H9 (cell line): ENCODE measurements around the gene SLC7A1. TPM values are rescaled to one million over a fixed set of nuclear protein-coding genes. Genes with fewer than 3 reads are reported as not detected.

Experiments
- DNase-seq: peaks from one replicate; pipeline ENCODE4 v3.0.0-alpha.2; 2017
- H2AFZ ChIP-seq: one replicate; pipeline ENCODE4 v1.6.1; 2013; ENCODE audit warnings: mild to moderate bottlenecking, low read length, control low read depth, moderate library complexity
- H2AK5ac ChIP-seq: 2 replicates; pipeline ENCODE4 v1.6.1; 2013; ENCODE audit warnings: low read length, control low read depth, mixed read lengths; ENCODE audit not compliant: insufficient read length
- H2BK120ac ChIP-seq: one replicate; pipeline ENCODE4 v1.6.1; 2013; ENCODE audit warnings: low read depth, mild to moderate bottlenecking, low read length, control low read depth, inconsistent platforms; ENCODE audit not compliant: poor library complexity, severe bottlenecking
- H2BK12ac ChIP-seq: 2 replicates; pipeline ENCODE4 v1.6.1; 2013; ENCODE audit warnings: low read length, control low read depth, mixed read lengths, low read depth; ENCODE audit not compliant: insufficient read length
- H2BK15ac ChIP-seq: 2 replicates; pipeline ENCODE4 v1.6.1; 2013; ENCODE audit warnings: low read depth, low read length, control low read depth
- H2BK20ac ChIP-seq: one replicate; pipeline ENCODE4 v1.6.1; 2013; ENCODE audit warnings: low read depth, mild to moderate bottlenecking, low read length, control low read depth, inconsistent platforms; ENCODE audit not compliant: poor library complexity, severe bottlenecking
- H2BK5ac ChIP-seq: 2 replicates; pipeline ENCODE4 v1.6.1; 2013; ENCODE audit warnings: low read length, control low read depth, mixed read lengths; ENCODE audit not compliant: insufficient read length
- H3K14ac ChIP-seq: 2 replicates; pipeline ENCODE4 v1.6.1; 2013; ENCODE audit warnings: low read length, control low read depth; ENCODE audit not compliant: insufficient read depth
- H3K18ac ChIP-seq: 2 replicates; pipeline ENCODE4 v1.6.1; 2013; ENCODE audit warnings: low read depth, mild to moderate bottlenecking, mixed read lengths, low read length, control low read depth; ENCODE audit not compliant: insufficient read length
- H3K23ac ChIP-seq: 2 replicates; pipeline ENCODE4 v1.6.1; 2013; ENCODE audit warnings: low read length, control low read depth, mixed read lengths, low read depth; ENCODE audit not compliant: insufficient read length
- H3K23me2 ChIP-seq: 2 replicates; pipeline ENCODE4 v1.6.1; 2013; ENCODE audit warnings: low read depth, mild to moderate bottlenecking, mixed read lengths, low read length, control low read depth; ENCODE audit not compliant: insufficient read length, poor library complexity, severe bottlenecking
- H3K27ac ChIP-seq: 2 replicates; pipeline ENCODE4 v1.5.1; 2013; ENCODE audit warnings: low read length, control low read depth, mixed read lengths, low read depth; ENCODE audit not compliant: insufficient read length
- H3K27me3 ChIP-seq: 2 replicates; pipeline ENCODE4 v1.6.1; 2013; ENCODE audit warnings: low read length, control low read depth, inconsistent platforms; ENCODE audit not compliant: insufficient read depth
- H3K4ac ChIP-seq: 2 replicates; pipeline ENCODE4 v1.6.1; 2013; ENCODE audit warnings: low read depth, mild to moderate bottlenecking, control low read depth, inconsistent platforms, low read length, moderate library complexity
- H3K4me1 ChIP-seq: 2 replicates; pipeline ENCODE4 v1.6.1; 2013; ENCODE audit warnings: low read length, control low read depth, inconsistent platforms; ENCODE audit not compliant: insufficient read depth
- H3K4me2 ChIP-seq: 2 replicates; pipeline ENCODE4 v1.6.1; 2013; ENCODE audit warnings: low read length, control low read depth, mixed read lengths; ENCODE audit not compliant: insufficient read length, insufficient read depth
- H3K56ac ChIP-seq: 2 replicates; pipeline ENCODE4 v1.6.1; 2013; ENCODE audit warnings: low read depth, mild to moderate bottlenecking, mixed read lengths, low read length, control low read depth; ENCODE audit not compliant: insufficient read length
- H3K79me1 ChIP-seq: 2 replicates; pipeline ENCODE4 v1.6.1; 2013; ENCODE audit warnings: low read depth, mild to moderate bottlenecking, moderate library complexity, low read length, control low read depth, inconsistent platforms; ENCODE audit not compliant: insufficient read depth, poor library complexity, severe bottlenecking
- H3K79me2 ChIP-seq: 2 replicates; pipeline ENCODE4 v1.6.1; 2013; ENCODE audit warnings: low read length, control low read depth, inconsistent platforms; ENCODE audit not compliant: insufficient read depth
- H3K9ac ChIP-seq: 2 replicates; pipeline ENCODE4 v1.6.1; 2013; ENCODE audit warnings: low read length, control low read depth, mixed read lengths; ENCODE audit not compliant: insufficient read length; ENCODE audit errors: extremely low read depth
- H3K9me3 ChIP-seq: one replicate; pipeline ENCODE4 v1.6.1; 2013; ENCODE audit warnings: low read depth, low read length, inconsistent platforms; ENCODE audit not compliant: control insufficient read depth
- H3T11ph ChIP-seq: one replicate; pipeline ENCODE4 v1.6.1; 2013; ENCODE audit warnings: mild to moderate bottlenecking, low read length, control low read depth, inconsistent platforms
- H4K20me1 ChIP-seq: one replicate; pipeline ENCODE4 v1.6.1; 2013; ENCODE audit not compliant: control insufficient read depth, insufficient read length, insufficient read depth
- H4K5ac ChIP-seq: 2 replicates; pipeline ENCODE4 v1.6.1; 2013; ENCODE audit warnings: low read depth, mild to moderate bottlenecking, mixed read lengths, low read length, control low read depth; ENCODE audit not compliant: insufficient read length
- H4K8ac ChIP-seq: replicated peaks from 2 replicates; pipeline ENCODE4 v1.6.1; 2013; ENCODE audit warnings: low read length, control low read depth, mixed read lengths, low read depth; ENCODE audit not compliant: insufficient read length
- H4K91ac ChIP-seq: 2 replicates; pipeline ENCODE4 v1.6.1; 2013; ENCODE audit warnings: low read depth, mild to moderate bottlenecking, moderate library complexity, mixed read lengths, low read length, control low read depth; ENCODE audit not compliant: insufficient read length
- H3K27ac Mint-ChIP-seq, 3 experiments: 2 replicates in 2 of 3; 3 replicates in 1 of 3; pipeline ENCODE4 v1.8.0; 2020 to 2021; ENCODE audit warnings: mixed read lengths in 3 of 3, mild to moderate bottlenecking in 1 of 3, moderate library complexity in 1 of 3
- H3K27me3 Mint-ChIP-seq: 2 replicates; pipeline ENCODE4 v1.8.0; 2021; ENCODE audit warnings: low read depth, mild to moderate bottlenecking, moderate library complexity, mixed read lengths
- H3K36me3 Mint-ChIP-seq, 3 experiments: 2 replicates in 2 of 3; 3 replicates in 1 of 3; pipeline ENCODE4 v1.8.0; 2020 to 2021; ENCODE audit warnings: low read depth in 3 of 3, mixed read lengths in 3 of 3; ENCODE audit not compliant: insufficient read depth in 1 of 3
- H3K4me1 Mint-ChIP-seq, 2 experiments: 2 replicates each; pipeline ENCODE4 v1.8.0; 2020; ENCODE audit warnings: mixed read lengths in 2 of 2
- H3K4me3 Mint-ChIP-seq, 2 experiments: 2 replicates in 1 of 2; 3 replicates in 1 of 2; pipeline ENCODE4 v1.8.0; 2020 to 2021; ENCODE audit warnings: mild to moderate bottlenecking in 2 of 2, mixed read lengths in 2 of 2, moderate library complexity in 1 of 2
- H3K9me3 Mint-ChIP-seq, 2 experiments: 2 replicates in 1 of 2; 3 replicates in 1 of 2; pipeline ENCODE4 v1.8.0; 2020; ENCODE audit warnings: mild to moderate bottlenecking in 2 of 2, mixed read lengths in 2 of 2, moderate library complexity in 1 of 2
- WGBS: extraction: QIAGEN DNeasy Blood & Tissue Kit; methylation state at CpG from one replicate; pipeline ENCODE4 v1.1.7; 2013; ENCODE audit warnings: missing lambda C conversion rate, low lambda C conversion rate, mixed read lengths; ENCODE audit not compliant: insufficient read length; ENCODE audit errors: extremely low coverage; 5-methylcytosine and 5-hydroxymethylcytosine counted together
- total RNA-seq: library from RNA; stranded (reverse); gene quantifications from 2 replicates; pipeline ENCODE4 v1.2.1, GENCODE V29; 2021
- TF ChIP-seq, protein P1 (sequence below): fragments of 200-600 bp; sonication (generic); conservative IDR thresholded peaks from 3 replicates; pipeline ENCODE4 v1.8.0; 2021; ENCODE audit warnings: antibody characterized with exemption, mild to moderate bottlenecking

The SLC7A1 gene
- total RNA-seq, 1 experiment from 2014 or later: 109 TPM

DNA sequence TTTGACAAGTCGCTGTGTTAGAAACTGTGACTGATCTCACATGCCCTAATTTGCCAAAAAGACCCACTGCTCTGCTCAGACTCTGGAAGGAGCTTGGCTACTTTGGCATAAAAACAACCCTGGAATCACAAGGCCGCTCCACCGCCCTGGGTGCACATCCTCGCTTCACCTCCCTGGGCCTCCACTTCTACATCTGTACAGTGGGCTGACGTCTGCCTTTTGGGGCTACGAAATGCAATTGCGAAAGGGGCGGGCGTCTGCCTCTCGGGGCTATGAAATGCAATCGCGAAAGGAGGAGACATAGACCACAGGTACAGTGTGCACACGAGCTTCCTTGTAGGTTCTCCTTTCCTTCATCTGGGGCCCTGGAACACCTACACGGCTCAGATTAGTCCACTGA lies 74.2 kb downstream of the SLC7A1 start:
- no peak overlapping the region for H3K14ac ChIP-seq
- H3K4me2 ChIP-seq: no peak overlapping the region
- peaks cover 57 to 86% (median 74%) of the 10 kb centered on the region in 3 experiments; a peak in 6 of 7 replicates for H3K36me3 Mint-ChIP-seq
- no peak overlapping the region for H3K9ac ChIP-seq
- no peak overlapping the region for H3T11ph ChIP-seq
- peaks cover 4% of the 10 kb centered on the region for H3K79me1 ChIP-seq
- no peaks in the 10 kb centered on the region for H3K4me1 ChIP-seq
- no peak overlapping the region for H3K4me3 Mint-ChIP-seq
- no peak overlapping the region for H2BK20ac ChIP-seq
- no peaks in the 10 kb centered on the region for H3K27me3 Mint-ChIP-seq
- no peak overlapping the region for H4K5ac ChIP-seq
- no peak overlapping the region for H2AK5ac ChIP-seq
- no peak overlapping the region for H3K4ac ChIP-seq
- no peak overlapping the region for H4K91ac ChIP-seq
- DNase-seq: no peak
- H3K23ac ChIP-seq: no peak overlapping the region
- no peaks in the 10 kb centered on the region for H3K23me2 ChIP-seq
- no peak overlapping the region for H3K56ac ChIP-seq
- H4K8ac ChIP-seq: no peak overlapping the region
- no peak overlapping the region; a peak in 1 of 7 replicates for H3K27ac Mint-ChIP-seq
- H3K4me1 Mint-ChIP-seq: peaks cover 0 to 6% of the 10 kb centered on the region in 2 experiments; a peak in 2 of 4 replicates
- peaks cover 3% of the 10 kb centered on the region for H4K20me1 ChIP-seq
- H3K79me2 ChIP-seq: no peaks in the 10 kb centered on the region
- no peaks in the 10 kb centered on the region for H3K9me3 ChIP-seq
- TF ChIP-seq, protein P1, sequence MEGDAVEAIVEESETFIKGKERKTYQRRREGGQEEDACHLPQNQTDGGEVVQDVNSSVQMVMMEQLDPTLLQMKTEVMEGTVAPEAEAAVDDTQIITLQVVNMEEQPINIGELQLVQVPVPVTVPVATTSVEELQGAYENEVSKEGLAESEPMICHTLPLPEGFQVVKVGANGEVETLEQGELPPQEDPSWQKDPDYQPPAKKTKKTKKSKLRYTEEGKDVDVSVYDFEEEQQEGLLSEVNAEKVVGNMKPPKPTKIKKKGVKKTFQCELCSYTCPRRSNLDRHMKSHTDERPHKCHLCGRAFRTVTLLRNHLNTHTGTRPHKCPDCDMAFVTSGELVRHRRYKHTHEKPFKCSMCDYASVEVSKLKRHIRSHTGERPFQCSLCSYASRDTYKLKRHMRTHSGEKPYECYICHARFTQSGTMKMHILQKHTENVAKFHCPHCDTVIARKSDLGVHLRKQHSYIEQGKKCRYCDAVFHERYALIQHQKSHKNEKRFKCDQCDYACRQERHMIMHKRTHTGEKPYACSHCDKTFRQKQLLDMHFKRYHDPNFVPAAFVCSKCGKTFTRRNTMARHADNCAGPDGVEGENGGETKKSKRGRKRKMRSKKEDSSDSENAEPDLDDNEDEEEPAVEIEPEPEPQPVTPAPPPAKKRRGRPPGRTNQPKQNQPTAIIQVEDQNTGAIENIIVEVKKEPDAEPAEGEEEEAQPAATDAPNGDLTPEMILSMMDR: no peak
- no peak overlapping the region for H2BK15ac ChIP-seq
- H2BK12ac ChIP-seq: no peak overlapping the region
- no peak overlapping the region for H3K27ac ChIP-seq
- no peaks in the 10 kb centered on the region for H3K9me3 Mint-ChIP-seq
- no peak overlapping the region for H3K18ac ChIP-seq
- no CpG with 5 or more reads among the region's 14 CpGs for WGBS
- H3K27me3 ChIP-seq: no peaks in the 10 kb centered on the region
- no peak overlapping the region for H2AFZ ChIP-seq
- H2BK120ac ChIP-seq: no peak overlapping the region
- H2BK5ac ChIP-seq: no peak overlapping the region
